ENCODE data around the gene TRAF3. TPM values are rescaled to one million over a fixed set of nuclear protein-coding genes. Genes with fewer than 3 reads are reported as not detected.
A peak's percentile ranks its signal among the peaks of the same experiment; 100 is the strongest.

Gene TRAF3
- total and polyA plus RNA-seq, 4 donors, result 3.4 to 32.6 (median 11.5) TPM

DNA sequence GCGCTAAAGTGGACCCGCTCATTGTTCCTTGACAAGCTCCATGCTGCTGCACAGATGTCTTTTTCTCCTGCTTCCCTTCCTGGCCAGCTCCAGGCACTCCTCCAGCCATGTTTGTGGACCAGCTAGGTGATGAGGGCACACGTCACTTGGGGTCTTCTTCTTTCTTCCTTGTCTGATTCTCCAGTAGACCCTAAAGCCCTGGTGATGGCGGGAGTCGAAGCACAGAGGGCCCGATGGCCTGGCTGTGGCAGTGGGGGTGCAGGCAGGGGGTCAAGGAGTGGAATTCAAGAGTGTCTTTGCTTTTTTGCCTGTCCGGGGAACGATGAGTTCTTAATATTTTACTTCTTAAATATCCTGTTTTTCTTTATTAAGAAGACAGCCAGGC lies 122.3 kb downstream of the TRAF3 start:
- H3K9me3 ChIP-seq (ENCODE audit: control insufficient read depth, low read length), result no peaks in the 10 kb centered on the region
- WGBS, 2 donors, result 96 to 97% methylated on average over 8 of the region's 8 CpGs
- intact Hi-C loops (cut with DNase I), result no loop called here
- H3K4me1 ChIP-seq (ENCODE audit: control insufficient read depth in 1 of 2, insufficient read depth in 2 of 2, low read length in 2 of 2), result no peaks in the 10 kb centered on the region
- no peak overlapping the region for H3K27ac ChIP-seq (ENCODE audit: low read depth in 1 of 2, low read length in 2 of 2)
- no peaks in the 10 kb centered on the region for H3K27me3 ChIP-seq (ENCODE audit: control insufficient read depth in 1 of 2, insufficient read depth in 2 of 2, low read length in 1 of 2)
- no peak overlapping the region for H3K4me3 ChIP-seq (ENCODE audit: low read length in 2 of 2)
- DNase-seq (peak in 1 of 2 donors; percentile 41), ATAC-seq (ENCODE audit: low FRiP score) (no peak)
- H3K36me3 ChIP-seq (ENCODE audit: control insufficient read depth in 1 of 2, insufficient read depth in 2 of 2, low read length in 1 of 2), result no peaks in the 10 kb centered on the region

DNA sequence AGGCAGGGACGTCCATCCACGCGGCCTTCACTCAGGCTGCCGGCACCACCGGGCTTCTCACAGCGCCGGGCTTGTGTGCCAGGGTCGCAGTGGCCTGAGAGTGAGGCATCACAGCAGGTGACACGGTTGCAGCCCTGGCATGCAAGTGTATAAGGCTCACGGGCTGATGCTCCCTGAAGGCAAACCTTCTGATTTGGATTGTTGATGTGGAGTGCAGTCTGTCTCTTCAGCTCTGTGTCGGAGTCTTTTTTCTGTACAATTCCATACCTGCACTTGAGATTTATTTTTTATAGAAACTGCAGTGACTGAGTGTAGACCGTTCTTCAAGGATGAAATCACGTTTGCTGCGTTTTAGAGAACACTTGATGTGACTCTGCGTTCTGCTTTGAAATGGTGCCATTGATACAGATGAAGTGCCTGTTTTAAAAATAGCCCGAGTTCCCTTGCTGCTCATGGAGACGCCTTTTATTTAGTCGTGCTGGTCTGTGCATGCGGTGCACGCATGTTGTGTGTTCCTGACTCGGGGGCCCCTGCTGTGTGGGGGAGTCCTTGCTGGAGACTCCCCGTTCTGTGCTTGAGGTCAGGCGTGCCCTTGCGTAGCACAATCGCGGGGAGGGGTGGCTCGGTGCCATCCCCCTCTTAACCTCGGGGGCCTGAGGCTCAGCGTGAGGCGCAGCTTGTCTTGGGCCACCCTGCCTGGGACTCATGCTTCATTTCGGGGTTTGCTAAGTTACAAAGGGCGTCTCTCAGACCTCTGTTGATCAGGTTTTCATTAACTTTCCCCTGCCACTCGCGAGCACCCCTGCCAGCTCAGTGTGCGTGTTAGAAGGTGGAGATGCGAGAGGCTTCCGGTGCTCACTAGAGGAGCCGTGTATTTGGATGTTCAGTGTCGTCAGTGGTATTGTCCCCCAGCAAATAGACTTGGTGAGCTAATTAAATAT lies 123.7 kb downstream of the TRAF3 start:
- Histone ChIP-seq H3K4me1 (ENCODE audit: control insufficient read depth in 1 of 2, insufficient read depth in 2 of 2, low read length in 2 of 2) (no peaks in the 10 kb centered on the region), H3K27ac (ENCODE audit: low read depth in 1 of 2, low read length in 2 of 2) (no peak overlapping the region), H3K9me3 (ENCODE audit: control insufficient read depth, low read length) (no peaks in the 10 kb centered on the region), H3K4me3 (ENCODE audit: low read length in 2 of 2) (no peak overlapping the region), H3K36me3 (ENCODE audit: control insufficient read depth in 1 of 2, insufficient read depth in 2 of 2, low read length in 1 of 2) (no peaks in the 10 kb centered on the region), H3K27me3 (ENCODE audit: control insufficient read depth in 1 of 2, insufficient read depth in 2 of 2, low read length in 1 of 2) (no peaks in the 10 kb centered on the region)
- DNase-seq (peak in 1 of 2 donors; percentile 59), ATAC-seq (ENCODE audit: low FRiP score) (no peak)
- WGBS, 2 donors, result 90 to 91% methylated on average over 39 of the region's 39 CpGs
- intact Hi-C loops (cut with DNase I), result no loop called here

DNA sequence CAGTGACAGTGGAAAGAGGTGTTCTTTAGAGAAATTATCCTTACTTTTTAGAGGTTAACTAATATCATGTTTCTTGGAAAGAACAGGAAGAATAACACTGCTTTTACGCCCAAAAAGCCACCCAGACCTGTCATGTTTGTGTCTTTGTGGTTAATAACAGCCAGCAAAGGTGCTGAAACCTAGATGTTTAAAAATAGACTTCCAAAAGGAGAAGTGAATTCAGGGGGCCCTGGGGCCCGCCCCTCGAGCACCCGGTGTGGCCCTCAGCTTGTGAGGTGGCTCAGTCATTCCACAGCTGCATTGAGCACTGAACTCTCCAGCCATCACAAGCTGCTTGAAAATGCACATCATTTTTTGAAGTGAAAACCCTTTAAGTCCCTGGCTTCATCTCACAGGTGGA lies 124.4 kb downstream of the TRAF3 start:
- ATAC-seq (ENCODE audit: low FRiP score) (no peak), DNase-seq (peak in 1 of 2 donors; percentile 50)
- H3K27me3 ChIP-seq (ENCODE audit: control insufficient read depth in 1 of 2, insufficient read depth in 2 of 2, low read length in 1 of 2), result no peaks in the 10 kb centered on the region
- no peaks in the 10 kb centered on the region for H3K4me1 ChIP-seq (ENCODE audit: control insufficient read depth in 1 of 2, insufficient read depth in 2 of 2, low read length in 2 of 2)
- H3K27ac ChIP-seq (ENCODE audit: low read depth in 1 of 2, low read length in 2 of 2), result no peak overlapping the region
- intact Hi-C loops (cut with DNase I), result no loop called here
- WGBS, 2 donors, result 87 to 89% methylated on average over 4 of the region's 4 CpGs
- no peak overlapping the region for H3K4me3 ChIP-seq (ENCODE audit: low read length in 2 of 2)
- H3K9me3 ChIP-seq (ENCODE audit: control insufficient read depth, low read length), result no peaks in the 10 kb centered on the region
- H3K36me3 ChIP-seq (ENCODE audit: control insufficient read depth in 1 of 2, insufficient read depth in 2 of 2, low read length in 1 of 2), result no peaks in the 10 kb centered on the region

DNA sequence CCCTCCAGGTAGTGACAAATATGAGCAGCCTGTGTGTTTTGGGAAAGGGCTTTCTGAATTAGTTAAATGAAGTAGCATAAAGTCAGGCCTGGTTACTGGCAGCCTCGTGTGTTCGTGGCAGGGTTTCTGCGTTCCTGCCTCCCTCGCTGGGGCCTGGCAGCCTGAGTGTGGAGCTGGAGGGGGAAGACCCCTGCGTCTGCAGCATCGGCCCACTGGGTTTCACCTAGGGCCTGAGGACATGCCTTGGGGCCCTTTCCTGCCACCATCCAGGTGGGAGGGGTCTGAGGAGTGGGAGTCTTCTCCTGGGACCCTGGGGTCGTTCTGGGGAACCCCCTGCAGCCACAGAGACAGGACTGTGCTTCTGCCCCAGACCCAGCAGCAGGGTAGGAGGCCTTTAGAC lies 124.8 kb downstream of the TRAF3 start:
- Histone ChIP-seq H3K36me3 (ENCODE audit: control insufficient read depth in 1 of 2, insufficient read depth in 2 of 2, low read length in 1 of 2) (no peaks in the 10 kb centered on the region), H3K4me3 (ENCODE audit: low read length in 2 of 2) (no peak overlapping the region), H3K4me1 (ENCODE audit: control insufficient read depth in 1 of 2, insufficient read depth in 2 of 2, low read length in 2 of 2) (no peaks in the 10 kb centered on the region), H3K27me3 (ENCODE audit: control insufficient read depth in 1 of 2, insufficient read depth in 2 of 2, low read length in 1 of 2) (no peaks in the 10 kb centered on the region), H3K27ac (ENCODE audit: low read depth in 1 of 2, low read length in 2 of 2) (no peak overlapping the region), H3K9me3 (ENCODE audit: control insufficient read depth, low read length) (no peaks in the 10 kb centered on the region)
- no peak for ATAC-seq (ENCODE audit: low FRiP score)
- 91 to 93% methylated on average over 7 of the region's 7 CpGs for WGBS, 2 donors
- DNase-seq, result peak; percentile 32 to 56
- intact Hi-C loops (cut with DNase I), result no loop called here

DNA sequence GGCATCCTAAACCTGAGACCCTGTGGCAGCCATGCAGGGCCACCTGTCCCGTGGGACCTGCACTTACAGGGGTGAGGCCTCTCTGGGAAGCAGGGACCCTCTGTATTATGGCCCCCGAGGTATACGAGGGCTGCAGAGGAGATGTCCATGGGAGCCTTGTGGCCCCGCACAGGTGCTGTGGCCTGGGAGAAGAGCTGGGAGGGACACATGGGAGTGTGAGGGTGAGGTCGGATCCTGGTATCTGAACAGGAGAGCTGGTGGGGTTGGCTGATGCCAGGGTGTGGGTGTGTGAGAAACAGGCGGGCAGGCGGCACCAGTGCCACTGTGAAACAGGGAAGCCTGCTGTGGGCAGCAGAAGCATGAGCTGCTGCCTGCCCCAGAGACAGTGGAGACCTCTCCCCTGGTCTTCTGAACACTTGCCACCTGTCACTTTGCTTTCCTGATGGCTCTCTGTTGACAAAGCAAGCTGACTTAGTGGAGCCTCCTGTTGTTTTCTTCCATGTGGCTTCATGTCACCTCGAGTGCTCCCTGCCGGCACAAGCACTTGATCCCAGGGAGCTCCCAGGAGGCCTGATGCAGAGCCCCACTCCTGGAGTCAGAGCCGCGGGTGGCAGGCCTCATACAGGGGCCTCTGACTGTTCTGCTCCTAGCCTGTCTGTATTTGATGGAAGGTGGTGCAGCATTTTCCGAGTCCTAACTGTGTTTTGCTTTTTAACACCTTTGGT lies 125.4 kb downstream of the TRAF3 start:
- Histone ChIP-seq H3K27ac (ENCODE audit: low read depth in 1 of 2, low read length in 2 of 2) (no peak overlapping the region), H3K4me1 (ENCODE audit: control insufficient read depth in 1 of 2, insufficient read depth in 2 of 2, low read length in 2 of 2) (no peaks in the 10 kb centered on the region), H3K36me3 (ENCODE audit: control insufficient read depth in 1 of 2, insufficient read depth in 2 of 2, low read length in 1 of 2) (no peaks in the 10 kb centered on the region), H3K9me3 (ENCODE audit: control insufficient read depth, low read length) (no peaks in the 10 kb centered on the region), H3K4me3 (ENCODE audit: low read length in 2 of 2) (no peak overlapping the region), H3K27me3 (ENCODE audit: control insufficient read depth in 1 of 2, insufficient read depth in 2 of 2, low read length in 1 of 2) (no peaks in the 10 kb centered on the region)
- 92% methylated on average over 12 of the region's 12 CpGs for WGBS, 2 donors
- intact Hi-C loops (cut with DNase I), result no loop called here
- DNase-seq (peak; percentile 36 to 38), ATAC-seq (ENCODE audit: low FRiP score) (no peak)

DNA sequence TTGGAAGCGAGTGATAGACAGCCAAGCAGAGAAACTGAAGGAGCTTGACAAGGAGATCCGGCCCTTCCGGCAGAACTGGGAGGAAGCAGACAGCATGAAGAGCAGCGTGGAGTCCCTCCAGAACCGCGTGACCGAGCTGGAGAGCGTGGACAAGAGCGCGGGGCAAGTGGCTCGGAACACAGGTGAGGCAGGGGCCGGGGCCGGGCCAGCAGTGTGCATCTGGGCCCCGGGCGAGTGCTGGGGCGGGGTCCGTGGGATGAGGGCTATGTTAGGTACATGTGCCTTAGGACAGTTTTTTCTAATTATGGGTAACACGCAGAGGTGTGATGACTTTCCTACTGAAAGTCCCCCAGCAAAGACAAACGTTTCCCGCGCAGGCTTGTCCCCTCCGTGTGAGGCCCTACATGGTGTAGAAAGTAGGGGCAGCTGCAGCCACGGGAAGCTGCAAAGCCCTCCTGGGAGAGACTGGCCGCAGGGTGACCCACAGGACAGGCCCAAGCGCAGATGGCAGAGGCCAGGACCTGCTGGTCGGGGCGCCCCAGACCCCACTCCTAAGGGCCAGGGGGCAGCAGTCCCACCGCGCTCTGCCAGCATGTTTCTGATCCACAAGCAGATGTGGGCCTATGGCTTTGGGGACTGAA lies 126.1 kb downstream of the TRAF3 start:
- H3K36me3 ChIP-seq (ENCODE audit: control insufficient read depth in 1 of 2, insufficient read depth in 2 of 2, low read length in 1 of 2), result no peaks in the 10 kb centered on the region
- no peak for ATAC-seq (ENCODE audit: low FRiP score)

DNA sequence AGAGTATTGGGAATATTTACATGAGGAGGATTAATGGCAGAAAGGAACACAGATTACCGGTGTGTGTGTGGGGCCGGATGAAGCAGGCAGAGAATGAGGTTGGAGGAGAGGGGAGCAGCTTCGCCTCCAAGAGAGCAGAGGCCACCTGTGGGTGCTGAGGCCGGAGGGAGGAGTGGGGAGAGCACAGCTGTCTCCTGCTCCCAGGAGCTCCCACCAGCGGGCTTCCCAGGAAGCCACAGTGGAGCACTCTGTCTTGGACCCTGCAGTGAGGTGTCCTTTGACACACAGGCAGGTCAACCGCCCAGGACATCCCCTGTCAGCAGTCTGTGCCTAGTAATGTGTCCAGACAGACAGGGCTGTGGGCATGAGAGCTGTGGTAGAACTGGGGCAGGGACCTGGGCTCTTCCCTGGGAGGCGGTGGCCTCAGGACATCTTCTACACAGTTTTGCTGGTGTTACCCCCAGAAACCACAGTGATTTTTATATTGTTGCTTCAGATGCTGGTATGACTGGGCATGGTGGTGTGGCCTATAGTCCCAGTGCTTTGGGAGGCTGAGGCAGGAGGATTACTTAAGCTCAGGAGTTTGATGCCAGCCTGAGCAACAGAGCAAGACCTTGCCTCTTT lies 126.8 kb downstream of the TRAF3 start:
- H3K4me1 ChIP-seq (ENCODE audit: control insufficient read depth in 1 of 2, insufficient read depth in 2 of 2, low read length in 2 of 2), result no peaks in the 10 kb centered on the region
- no peaks in the 10 kb centered on the region for H3K9me3 ChIP-seq (ENCODE audit: control insufficient read depth, low read length)
- DNase-seq, result peak; percentile 33 to 53
- H3K36me3 ChIP-seq (ENCODE audit: control insufficient read depth in 1 of 2, insufficient read depth in 2 of 2, low read length in 1 of 2), result no peaks in the 10 kb centered on the region
- no peaks in the 10 kb centered on the region for H3K27me3 ChIP-seq (ENCODE audit: control insufficient read depth in 1 of 2, insufficient read depth in 2 of 2, low read length in 1 of 2)
- ATAC-seq (ENCODE audit: low FRiP score), result no peak
- H3K27ac ChIP-seq (ENCODE audit: low read depth in 1 of 2, low read length in 2 of 2), result no peak overlapping the region
- H3K4me3 ChIP-seq (ENCODE audit: low read length in 2 of 2), result no peak overlapping the region
- intact Hi-C loops (cut with DNase I), result no loop called here
- WGBS, 2 donors, result 98% methylated on average over 7 of the region's 7 CpGs

More for the DNA sequence above, 126.1 kb downstream of the TRAF3 start:
- intact Hi-C loops (cut with DNase I), result no loop called here
- Histone ChIP-seq H3K27ac (ENCODE audit: low read depth in 1 of 2, low read length in 2 of 2) (no peak overlapping the region), H3K4me1 (ENCODE audit: control insufficient read depth in 1 of 2, insufficient read depth in 2 of 2, low read length in 2 of 2) (no peaks in the 10 kb centered on the region), H3K27me3 (ENCODE audit: control insufficient read depth in 1 of 2, insufficient read depth in 2 of 2, low read length in 1 of 2) (no peaks in the 10 kb centered on the region), H3K4me3 (ENCODE audit: low read length in 2 of 2) (no peak overlapping the region), H3K9me3 (ENCODE audit: control insufficient read depth, low read length) (no peaks in the 10 kb centered on the region)
- DNase-seq, result peak; percentile 38 to 68
- WGBS, 2 donors, result 96% methylated on average over 29 of the region's 29 CpGs

Data from aorta (tissue), 5 donors.